Measurements from ENCODE around the gene MLF2.

DNA sequence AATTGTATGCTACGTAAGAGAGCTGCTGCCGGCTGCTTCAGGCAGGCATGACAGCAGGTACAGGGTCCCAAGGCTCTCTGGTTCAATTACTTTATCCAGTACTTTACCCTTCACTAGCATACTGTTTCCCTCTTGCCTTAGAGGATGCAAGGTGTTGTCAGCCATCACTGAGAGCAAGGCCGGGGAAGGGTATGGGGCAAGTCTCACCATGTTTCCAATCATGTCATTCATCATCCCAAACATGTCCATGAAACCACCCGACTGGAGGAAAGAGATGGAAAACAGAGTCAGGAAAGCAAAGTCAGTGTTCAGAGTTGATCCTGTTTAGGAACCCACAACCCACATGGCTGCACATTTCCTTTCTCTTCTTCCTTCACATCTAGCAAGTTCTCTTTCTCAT is 2.4 kb downstream of the MLF2 start:
- TF ChIP-seq, protein P1, sequence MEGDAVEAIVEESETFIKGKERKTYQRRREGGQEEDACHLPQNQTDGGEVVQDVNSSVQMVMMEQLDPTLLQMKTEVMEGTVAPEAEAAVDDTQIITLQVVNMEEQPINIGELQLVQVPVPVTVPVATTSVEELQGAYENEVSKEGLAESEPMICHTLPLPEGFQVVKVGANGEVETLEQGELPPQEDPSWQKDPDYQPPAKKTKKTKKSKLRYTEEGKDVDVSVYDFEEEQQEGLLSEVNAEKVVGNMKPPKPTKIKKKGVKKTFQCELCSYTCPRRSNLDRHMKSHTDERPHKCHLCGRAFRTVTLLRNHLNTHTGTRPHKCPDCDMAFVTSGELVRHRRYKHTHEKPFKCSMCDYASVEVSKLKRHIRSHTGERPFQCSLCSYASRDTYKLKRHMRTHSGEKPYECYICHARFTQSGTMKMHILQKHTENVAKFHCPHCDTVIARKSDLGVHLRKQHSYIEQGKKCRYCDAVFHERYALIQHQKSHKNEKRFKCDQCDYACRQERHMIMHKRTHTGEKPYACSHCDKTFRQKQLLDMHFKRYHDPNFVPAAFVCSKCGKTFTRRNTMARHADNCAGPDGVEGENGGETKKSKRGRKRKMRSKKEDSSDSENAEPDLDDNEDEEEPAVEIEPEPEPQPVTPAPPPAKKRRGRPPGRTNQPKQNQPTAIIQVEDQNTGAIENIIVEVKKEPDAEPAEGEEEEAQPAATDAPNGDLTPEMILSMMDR (IDR thresholded peaks at IDR 0.05) = no peak
- TF ChIP-seq EZH2 (IDR thresholded peaks at IDR 0.05) = no peak
- TF ChIP-seq EZH2phosphoT487 (IDR thresholded peaks at IDR 0.05) = no peak

Data from neural progenitor cell (in vitro differentiated cells).